GM12892 (cell line): ENCODE results near the gene NRXN3.

ENCODE experiments used
- POLR2A ChIP-seq: IDR thresholded peaks from 2 replicates; pipeline ENCODE4 v1.6.1; 2011; ENCODE audit warnings: low read depth, low read length, control low read depth
- POLR2AphosphoS5 ChIP-seq: IDR thresholded peaks from 2 replicates; pipeline ENCODE4 v1.6.1; 2011; ENCODE audit warnings: low read depth, low read length, control low read depth

- TF ChIP-seq POLR2AphosphoS5 (no peak), POLR2A (no peak)
These were observed 1538.5 kb downstream of the NRXN3 start for GRCh38 chr14:79708426-79709388.
